HCT116 (cell line): Measurements from ENCODE around the gene SPOCK3. TPM values are rescaled to one million over a fixed set of nuclear protein-coding genes. Genes with fewer than 3 reads are reported as not detected.

ENCODE experiments used
- ATAC-seq: fragments of 200-7000 bp; cut with Tn5 transposase; 2 replicates; pipeline ENCODE4 v1.9.1; 2020; ENCODE audit warnings: mild to moderate bottlenecking, moderate library complexity
- BruUV-seq: library from RNA; stranded (reverse); fragments of 400-500 nt; replicated peaks from 2 replicates; lab custom pipeline; 2021; lab: Mats Ljungman, UMichigan
- CTCF ChIA-PET: fragments of 300-600 bp; sonication (Branson Sonifier 250); formaldehyde crosslinking; loops from one replicate; lab custom pipeline; 2021; ENCODE audit warnings: antibody characterized with exemption; lab: Charles Lee
- POLR2A ChIA-PET: fragments of 300-600, 350-600 bp; sonication (Branson Sonifier 250); formaldehyde crosslinking; loops from one replicate; lab custom pipeline; 2021; ENCODE audit warnings: antibody characterized with exemption; lab: Charles Lee
- RAD21 ChIA-PET, 2 experiments: fragments of 300-600 bp; sonication (Branson Sonifier 250); formaldehyde crosslinking; loops; one replicate each; lab custom pipeline; 2023; ENCODE audit warnings: low total read pairs in 2 of 2; ENCODE audit not compliant: uncharacterized antibody in 2 of 2, unreplicated experiment in 2 of 2, low non-redundant PET in 1 of 2; lab: Charles Lee
- DNase-seq: peaks from one replicate; pipeline ENCODE4 v3.0.0-alpha.2; 2010; ENCODE audit warnings: low read depth, low spot score
- H2AFZ ChIP-seq: fragments of 200-600 bp; shearing (Covaris generic), sonication (generic); 2 replicates; pipeline ENCODE4 v1.6.1; 2017; ENCODE audit warnings: low read depth, mixed run types, mixed read lengths, antibody characterized with exemption, low read length; ENCODE audit not compliant: poor library complexity, severe bottlenecking
- H3K27ac ChIP-seq: 2 replicates; pipeline ENCODE4 v1.5.1; 2012; ENCODE audit warnings: low read depth, low read length
- H3K27me3 ChIP-seq: fragments of 200-600 bp; sonication (generic); 2 replicates; pipeline ENCODE4 v1.6.1; 2016; ENCODE audit warnings: mixed run types, low read length, mixed read lengths; ENCODE audit not compliant: insufficient read depth
- H3K36me3 ChIP-seq, 2 experiments: fragments of 200-500 bp in 1 of 2; fragments of 200-600 bp in 1 of 2; sonication (Bioruptor generic) in 1 of 2; sonication (generic) in 1 of 2; 2 replicates each; pipeline versions ENCODE4 v1.5.1 to v1.6.1; 2014 to 2016; ENCODE audit warnings: low read length in 2 of 2, inconsistent platforms in 1 of 2, mixed read lengths in 1 of 2, mixed run types in 1 of 2; ENCODE audit not compliant: insufficient read depth in 2 of 2, control insufficient read depth in 1 of 2
- H3K4me1 ChIP-seq, 2 experiments: fragments of 200-600 bp in 1 of 2; sonication (generic) in 1 of 2; 2 replicates each; pipeline versions ENCODE4 v1.5.1 to v1.6.1; 2012 to 2017; ENCODE audit warnings: low read length in 2 of 2, inconsistent platforms in 1 of 2, mild to moderate bottlenecking in 1 of 2, mixed read lengths in 1 of 2, mixed run types in 1 of 2, moderate library complexity in 1 of 2; ENCODE audit not compliant: insufficient read depth in 2 of 2, control insufficient read depth in 1 of 2
- H3K4me2 ChIP-seq: fragments of 200-600 bp; sonication (generic); 2 replicates; pipeline ENCODE4 v1.6.1; 2017; ENCODE audit warnings: mixed run types, low read length, mixed read lengths
- H3K4me3 ChIP-seq, 2 experiments: fragments of 200-600 bp in 1 of 2; sonication (generic) in 1 of 2; replicated peaks in 1 of 2; 2 replicates each; pipeline ENCODE4 v1.5.1; 2011 to 2016; ENCODE audit warnings: low read length in 2 of 2, control low read depth in 1 of 2, low read depth in 1 of 2, mild to moderate bottlenecking in 1 of 2, mixed read lengths in 1 of 2, mixed run types in 1 of 2
- H3K79me2 ChIP-seq: fragments of 200-600 bp; sonication (generic); 2 replicates; pipeline ENCODE4 v1.6.1; 2017; ENCODE audit warnings: mild to moderate bottlenecking, mixed run types, low read length, moderate library complexity, mixed read lengths; ENCODE audit not compliant: insufficient read depth
- H3K9ac ChIP-seq: fragments of 200-600 bp; sonication (generic); 2 replicates; pipeline ENCODE4 v1.6.1; 2016; ENCODE audit warnings: low read length, mixed read lengths
- H3K9me2 ChIP-seq: fragments of 200-600 bp; sonication (generic), shearing (Covaris generic); 2 replicates; pipeline ENCODE4 v1.6.1; 2017; ENCODE audit warnings: mixed run types, mild to moderate bottlenecking, moderate library complexity; ENCODE audit not compliant: insufficient read depth
- H3K9me3 ChIP-seq, 2 experiments: fragments of 200-500 bp in 1 of 2; fragments of 200-600 bp in 1 of 2; sonication (Bioruptor generic) in 1 of 2; sonication (generic) in 1 of 2; 2 replicates each; pipeline ENCODE4 v1.6.1; 2014 to 2017; ENCODE audit warnings: low read length in 2 of 2, mixed read lengths in 2 of 2, inconsistent platforms in 1 of 2, low read depth in 1 of 2, mild to moderate bottlenecking in 1 of 2, mixed run types in 1 of 2, moderate library complexity in 1 of 2; ENCODE audit not compliant: control insufficient read depth in 1 of 2, insufficient read depth in 1 of 2
- H4K20me1 ChIP-seq: fragments of 200-600 bp; sonication (generic), shearing (Covaris generic); 2 replicates; pipeline ENCODE4 v1.6.1; 2017; ENCODE audit warnings: mixed run types, mild to moderate bottlenecking, moderate library complexity; ENCODE audit not compliant: insufficient read depth
- ATF3 ChIP-seq: IDR thresholded peaks from 2 replicates; pipeline ENCODE4 v1.6.1; 2012
- CBX3 ChIP-seq: IDR thresholded peaks from 2 replicates; pipeline ENCODE4 v1.6.1; 2012; ENCODE audit warnings: low read depth
- CEBPB ChIP-seq: IDR thresholded peaks from 2 replicates; pipeline ENCODE4 v1.6.1; 2012; ENCODE audit warnings: low read depth
- EGR1 ChIP-seq: IDR thresholded peaks from 2 replicates; pipeline ENCODE4 v1.6.1; 2012; ENCODE audit warnings: low read depth
- ELF1 ChIP-seq: IDR thresholded peaks from 2 replicates; pipeline ENCODE4 v1.6.1; 2012; ENCODE audit warnings: low read depth, borderline replicate concordance
- EZH2 ChIP-seq: fragments of 200-600 bp; sonication (generic); IDR thresholded peaks from 2 replicates; pipeline ENCODE4 v1.6.1; 2017; ENCODE audit warnings: antibody characterized with exemption, mixed run types
- EZH2phosphoT487 ChIP-seq: fragments of 200-600 bp; IDR thresholded peaks from 2 replicates; pipeline ENCODE4 v1.6.1; 2018; ENCODE audit warnings: antibody characterized with exemption, borderline replicate concordance
- FOSL1 ChIP-seq: IDR thresholded peaks from 2 replicates; pipeline ENCODE4 v1.6.1; 2012; ENCODE audit warnings: low read depth
- POLR2AphosphoS5 ChIP-seq: IDR thresholded peaks from 2 replicates; pipeline ENCODE4 v1.6.1; 2011; ENCODE audit warnings: mild to moderate bottlenecking, low read depth, low read length, moderate library complexity
- TCF7L2 ChIP-seq: IDR thresholded peaks from 2 replicates; pipeline ENCODE4 v1.7.0; 2011; ENCODE audit warnings: borderline replicate concordance, inconsistent platforms; ENCODE audit not compliant: insufficient read depth, insufficient read length; ENCODE audit errors: extremely low read depth
- YY1 ChIP-seq: IDR thresholded peaks from 2 replicates; pipeline ENCODE4 v1.6.1; 2011; ENCODE audit warnings: low read length, low read depth, moderate library complexity, mild to moderate bottlenecking; ENCODE audit not compliant: insufficient replicate concordance; ENCODE audit errors: extremely low read depth
- ZFX ChIP-seq: fragments of 450-650 bp; IDR thresholded peaks from 2 replicates; pipeline ENCODE4 v1.6.1; 2017
- ZNF274 ChIP-seq: fragments of 200-500 bp; sonication (Bioruptor generic); IDR thresholded peaks from 2 replicates; pipeline ENCODE4 v1.6.1; 2014; ENCODE audit warnings: mild to moderate bottlenecking, low read depth, low read length, inconsistent platforms
- intact Hi-C: fragments of 100-400 bp; cut with micrococcal nuclease; formaldehyde crosslinking; loops from 2 replicates; pipeline ENCODE4 v1.10.0; 2022
- total RNA-seq: library from RNA; stranded (reverse); gene quantifications from one replicate; pipeline ENCODE4 v1.2.1, GENCODE V29; 2021; ENCODE audit not compliant: unreplicated experiment
- TF ChIP-seq, protein P1 (sequence below), 3 experiments: fragments of 200-600 bp in 1 of 3; sonication (generic) in 1 of 3; IDR thresholded peaks in 2 of 3; conservative IDR thresholded peaks in 1 of 3; 2 replicates each; pipeline ENCODE4 v1.5.1; 2012 to 2017; ENCODE audit warnings: low read depth in 2 of 3, low read length in 2 of 3, antibody characterized with exemption in 1 of 3, borderline replicate concordance in 1 of 3, control low read depth in 1 of 3, mild to moderate bottlenecking in 1 of 3, mixed read lengths in 1 of 3, mixed run types in 1 of 3, moderate library complexity in 1 of 3; ENCODE audit not compliant: insufficient read depth in 1 of 3
- TF ChIP-seq, protein P2 (sequence below): IDR thresholded peaks from 2 replicates; pipeline ENCODE4 v1.6.1; 2012
- TF ChIP-seq, protein P3 (sequence below): IDR thresholded peaks from 2 replicates; pipeline ENCODE4 v1.6.1; 2012; ENCODE audit warnings: low read depth

The SPOCK3 gene
- total RNA-seq, 1 experiment from 2014 or later: 1.7 TPM

- POLR2A ChIA-PET: no interaction called here
- no peak for DNase-seq
- H3K27me3 ChIP-seq: no peaks in the 10 kb centered on the region
- no peak overlapping the region for H3K9ac ChIP-seq
- H3K4me1 ChIP-seq: peaks cover 0 to 3% of the 10 kb centered on the region in 2 experiments; a peak in 1 of 4 replicates
- RAD21 ChIA-PET: no interaction called here
- H2AFZ ChIP-seq: no peak overlapping the region
- no peak overlapping the region for H3K4me2 ChIP-seq
- no peaks in the 10 kb centered on the region for H3K36me3 ChIP-seq
- no peaks in the 10 kb centered on the region for H4K20me1 ChIP-seq
- intact Hi-C loops: no loop called here
- CTCF ChIA-PET: no interaction called here
- H3K79me2 ChIP-seq: no peaks in the 10 kb centered on the region
- no peak for ATAC-seq
- H3K27ac ChIP-seq: no peak overlapping the region
- no TSS peak for BruUV-seq
- H3K4me3 ChIP-seq: no peak overlapping the region
- no peaks in the 10 kb centered on the region for H3K9me2 ChIP-seq
- H3K9me3 ChIP-seq: no peaks in the 10 kb centered on the region
- no peak for TF ChIP-seq ZNF274
- no peak for TF ChIP-seq ZFX
- TF ChIP-seq YY1: no peak
- no peak for TF ChIP-seq EGR1
- TF ChIP-seq EZH2: no peak
- TF ChIP-seq, protein P1, sequence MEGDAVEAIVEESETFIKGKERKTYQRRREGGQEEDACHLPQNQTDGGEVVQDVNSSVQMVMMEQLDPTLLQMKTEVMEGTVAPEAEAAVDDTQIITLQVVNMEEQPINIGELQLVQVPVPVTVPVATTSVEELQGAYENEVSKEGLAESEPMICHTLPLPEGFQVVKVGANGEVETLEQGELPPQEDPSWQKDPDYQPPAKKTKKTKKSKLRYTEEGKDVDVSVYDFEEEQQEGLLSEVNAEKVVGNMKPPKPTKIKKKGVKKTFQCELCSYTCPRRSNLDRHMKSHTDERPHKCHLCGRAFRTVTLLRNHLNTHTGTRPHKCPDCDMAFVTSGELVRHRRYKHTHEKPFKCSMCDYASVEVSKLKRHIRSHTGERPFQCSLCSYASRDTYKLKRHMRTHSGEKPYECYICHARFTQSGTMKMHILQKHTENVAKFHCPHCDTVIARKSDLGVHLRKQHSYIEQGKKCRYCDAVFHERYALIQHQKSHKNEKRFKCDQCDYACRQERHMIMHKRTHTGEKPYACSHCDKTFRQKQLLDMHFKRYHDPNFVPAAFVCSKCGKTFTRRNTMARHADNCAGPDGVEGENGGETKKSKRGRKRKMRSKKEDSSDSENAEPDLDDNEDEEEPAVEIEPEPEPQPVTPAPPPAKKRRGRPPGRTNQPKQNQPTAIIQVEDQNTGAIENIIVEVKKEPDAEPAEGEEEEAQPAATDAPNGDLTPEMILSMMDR (IDR thresholded peaks at IDR 0.05 in 2 of 3, conservative IDR thresholded peaks at IDR 0.05 in 1 of 3; ENCODE audit: borderline replicate concordance in 1 of 3, insufficient read depth in 1 of 3, low read depth in 2 of 3, low read length in 2 of 3): no peak
- TF ChIP-seq, protein P2, sequence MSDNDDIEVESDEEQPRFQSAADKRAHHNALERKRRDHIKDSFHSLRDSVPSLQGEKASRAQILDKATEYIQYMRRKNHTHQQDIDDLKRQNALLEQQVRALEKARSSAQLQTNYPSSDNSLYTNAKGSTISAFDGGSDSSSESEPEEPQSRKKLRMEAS: no peak
Measured at GRCh38 chr4:167216783-167217182, 17.5 kb downstream of the SPOCK3 start.

GRCh38 chr4:167210166-167210565 lies 24.1 kb downstream of the SPOCK3 start:
- H4K20me1 ChIP-seq: no peaks in the 10 kb centered on the region
- H3K9me2 ChIP-seq: no peaks in the 10 kb centered on the region
- H3K36me3 ChIP-seq: no peaks in the 10 kb centered on the region
- no peaks in the 10 kb centered on the region for H3K4me1 ChIP-seq
- RAD21 ChIA-PET: no interaction called here
- ATAC-seq (no peak), DNase-seq (no peak)
- CTCF ChIA-PET: no interaction called here
- H3K79me2 ChIP-seq: no peaks in the 10 kb centered on the region
- BruUV-seq: no TSS peak
- POLR2A ChIA-PET: no interaction called here
- H3K27me3 ChIP-seq: no peaks in the 10 kb centered on the region
- H3K27ac ChIP-seq: no peak overlapping the region
- no peak overlapping the region for H3K9ac ChIP-seq
- no peaks in the 10 kb centered on the region for H3K9me3 ChIP-seq
- H3K4me3 ChIP-seq: no peak overlapping the region
- H2AFZ ChIP-seq: peak overlapping the region; percentile 67
- intact Hi-C loops: no loop called here
- no peak overlapping the region for H3K4me2 ChIP-seq
- TF ChIP-seq POLR2AphosphoS5 (no peak), CBX3 (no peak), ATF3 (no peak), CEBPB (no peak), TCF7L2 (no peak), EGR1 (no peak), ZNF274 (no peak), FOSL1 (no peak), ELF1 (no peak), EZH2phosphoT487 (no peak)
- TF ChIP-seq, protein P3, sequence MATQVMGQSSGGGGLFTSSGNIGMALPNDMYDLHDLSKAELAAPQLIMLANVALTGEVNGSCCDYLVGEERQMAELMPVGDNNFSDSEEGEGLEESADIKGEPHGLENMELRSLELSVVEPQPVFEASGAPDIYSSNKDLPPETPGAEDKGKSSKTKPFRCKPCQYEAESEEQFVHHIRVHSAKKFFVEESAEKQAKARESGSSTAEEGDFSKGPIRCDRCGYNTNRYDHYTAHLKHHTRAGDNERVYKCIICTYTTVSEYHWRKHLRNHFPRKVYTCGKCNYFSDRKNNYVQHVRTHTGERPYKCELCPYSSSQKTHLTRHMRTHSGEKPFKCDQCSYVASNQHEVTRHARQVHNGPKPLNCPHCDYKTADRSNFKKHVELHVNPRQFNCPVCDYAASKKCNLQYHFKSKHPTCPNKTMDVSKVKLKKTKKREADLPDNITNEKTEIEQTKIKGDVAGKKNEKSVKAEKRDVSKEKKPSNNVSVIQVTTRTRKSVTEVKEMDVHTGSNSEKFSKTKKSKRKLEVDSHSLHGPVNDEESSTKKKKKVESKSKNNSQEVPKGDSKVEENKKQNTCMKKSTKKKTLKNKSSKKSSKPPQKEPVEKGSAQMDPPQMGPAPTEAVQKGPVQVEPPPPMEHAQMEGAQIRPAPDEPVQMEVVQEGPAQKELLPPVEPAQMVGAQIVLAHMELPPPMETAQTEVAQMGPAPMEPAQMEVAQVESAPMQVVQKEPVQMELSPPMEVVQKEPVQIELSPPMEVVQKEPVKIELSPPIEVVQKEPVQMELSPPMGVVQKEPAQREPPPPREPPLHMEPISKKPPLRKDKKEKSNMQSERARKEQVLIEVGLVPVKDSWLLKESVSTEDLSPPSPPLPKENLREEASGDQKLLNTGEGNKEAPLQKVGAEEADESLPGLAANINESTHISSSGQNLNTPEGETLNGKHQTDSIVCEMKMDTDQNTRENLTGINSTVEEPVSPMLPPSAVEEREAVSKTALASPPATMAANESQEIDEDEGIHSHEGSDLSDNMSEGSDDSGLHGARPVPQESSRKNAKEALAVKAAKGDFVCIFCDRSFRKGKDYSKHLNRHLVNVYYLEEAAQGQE: no peak
